Measurements from ENCODE around the gene ALDH7A1.
A peak's percentile ranks its signal among the peaks of the same experiment; 100 is the strongest.

DNA sequence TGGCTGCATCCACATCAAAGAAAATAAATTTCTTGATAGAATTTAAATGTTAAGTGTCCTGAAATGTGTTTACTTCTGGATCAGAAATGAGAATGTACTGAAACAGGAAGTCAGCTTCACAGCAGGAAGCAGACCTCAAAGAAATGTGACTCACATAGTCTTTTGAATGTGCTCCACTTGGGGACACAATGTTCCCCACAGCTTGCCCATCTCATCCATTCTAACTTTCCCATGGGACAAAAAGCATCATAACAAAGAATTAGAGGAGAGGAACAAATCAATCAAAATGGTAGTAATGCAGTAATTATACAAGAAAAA is 86.1 kb downstream of the ALDH7A1 start:
- TF ChIP-seq, protein P1, sequence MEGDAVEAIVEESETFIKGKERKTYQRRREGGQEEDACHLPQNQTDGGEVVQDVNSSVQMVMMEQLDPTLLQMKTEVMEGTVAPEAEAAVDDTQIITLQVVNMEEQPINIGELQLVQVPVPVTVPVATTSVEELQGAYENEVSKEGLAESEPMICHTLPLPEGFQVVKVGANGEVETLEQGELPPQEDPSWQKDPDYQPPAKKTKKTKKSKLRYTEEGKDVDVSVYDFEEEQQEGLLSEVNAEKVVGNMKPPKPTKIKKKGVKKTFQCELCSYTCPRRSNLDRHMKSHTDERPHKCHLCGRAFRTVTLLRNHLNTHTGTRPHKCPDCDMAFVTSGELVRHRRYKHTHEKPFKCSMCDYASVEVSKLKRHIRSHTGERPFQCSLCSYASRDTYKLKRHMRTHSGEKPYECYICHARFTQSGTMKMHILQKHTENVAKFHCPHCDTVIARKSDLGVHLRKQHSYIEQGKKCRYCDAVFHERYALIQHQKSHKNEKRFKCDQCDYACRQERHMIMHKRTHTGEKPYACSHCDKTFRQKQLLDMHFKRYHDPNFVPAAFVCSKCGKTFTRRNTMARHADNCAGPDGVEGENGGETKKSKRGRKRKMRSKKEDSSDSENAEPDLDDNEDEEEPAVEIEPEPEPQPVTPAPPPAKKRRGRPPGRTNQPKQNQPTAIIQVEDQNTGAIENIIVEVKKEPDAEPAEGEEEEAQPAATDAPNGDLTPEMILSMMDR (IDR thresholded peaks at IDR 0.05), result no peak
- TF ChIP-seq POLR2AphosphoS5 (IDR thresholded peaks at IDR 0.05), result peak; percentile 77 to 84 (median 78)
- no peak for TF ChIP-seq POLR2A (IDR thresholded peaks at IDR 0.05)
